Measurements from ENCODE around the gene KRTAP5-2. TPM values are rescaled to one million over a fixed set of nuclear protein-coding genes. Genes with fewer than 3 reads are reported as not detected.
"Not testable (repeated sequence)": the region's sequence is repeated elsewhere in the genome, so short reads cannot be mapped to it uniquely, and the experiment has no call there.

Gene KRTAP5-2
- total and polyA plus RNA-seq, 2 experiments from 2014 or later = not detected

- H2AFZ ChIP-seq = no peak overlapping the region
- WGBS, 2 experiments (ENCODE audit: low coverage in 1 of 2, low lambda C conversion rate in 2 of 2, missing lambda C conversion rate in 2 of 2) = 34 to 43% methylated on average over 10 of the region's 10 CpGs
- H3K36me3 ChIP-seq (ENCODE audit: low read depth) = no peaks in the 10 kb centered on the region
- H3K9ac ChIP-seq = no peak overlapping the region
- no peak overlapping the region for H3K4me3 ChIP-seq
- no peak overlapping the region for H3K27ac ChIP-seq
- H3K9me2 ChIP-seq (ENCODE audit: insufficient read depth) = no peaks in the 10 kb centered on the region
- no peak for DNase-seq
- H3K27me3 ChIP-seq (replicated peaks; ENCODE audit: insufficient read depth) = peaks cover 75% of the 10 kb centered on the region
- no peaks in the 10 kb centered on the region for H4K20me1 ChIP-seq (ENCODE audit: insufficient read depth)
- in situ Hi-C loops (cut with MboI) = no loop called here
- no peaks in the 10 kb centered on the region for H3K4me1 ChIP-seq (ENCODE audit: insufficient read depth)
- TF ChIP-seq EZH2phosphoT487 (IDR thresholded peaks at IDR 0.05; ENCODE audit: insufficient read depth, low read depth) = no peak
- TF ChIP-seq EZH2 (IDR thresholded peaks at IDR 0.05; ENCODE audit: insufficient read depth, poor library complexity, severe bottlenecking) = no peak
- H3K79me2 ChIP-seq (ENCODE audit: insufficient read depth) = no peaks in the 10 kb centered on the region
- H3K9me3 ChIP-seq (ENCODE audit: low read depth) = no peaks in the 10 kb centered on the region
- no peak overlapping the region for H3K4me2 ChIP-seq (ENCODE audit: unreplicated experiment)
- no peaks in the 10 kb centered on the region for H3F3A ChIP-seq (ENCODE audit: insufficient read depth)
These were observed 632 bp downstream of the KRTAP5-2 start for GRCh38 chr11:1597331-1597993.

GRCh38 chr11:1596576-1597121, 1.4 kb downstream of the KRTAP5-2 start:
- not testable (repeated sequence) for H3F3A ChIP-seq (ENCODE audit: insufficient read depth)
- 32 to 41% methylated on average over 19 of the region's 19 CpGs for WGBS, 2 experiments (ENCODE audit: low coverage in 1 of 2, low lambda C conversion rate in 2 of 2, missing lambda C conversion rate in 2 of 2)

DNA sequence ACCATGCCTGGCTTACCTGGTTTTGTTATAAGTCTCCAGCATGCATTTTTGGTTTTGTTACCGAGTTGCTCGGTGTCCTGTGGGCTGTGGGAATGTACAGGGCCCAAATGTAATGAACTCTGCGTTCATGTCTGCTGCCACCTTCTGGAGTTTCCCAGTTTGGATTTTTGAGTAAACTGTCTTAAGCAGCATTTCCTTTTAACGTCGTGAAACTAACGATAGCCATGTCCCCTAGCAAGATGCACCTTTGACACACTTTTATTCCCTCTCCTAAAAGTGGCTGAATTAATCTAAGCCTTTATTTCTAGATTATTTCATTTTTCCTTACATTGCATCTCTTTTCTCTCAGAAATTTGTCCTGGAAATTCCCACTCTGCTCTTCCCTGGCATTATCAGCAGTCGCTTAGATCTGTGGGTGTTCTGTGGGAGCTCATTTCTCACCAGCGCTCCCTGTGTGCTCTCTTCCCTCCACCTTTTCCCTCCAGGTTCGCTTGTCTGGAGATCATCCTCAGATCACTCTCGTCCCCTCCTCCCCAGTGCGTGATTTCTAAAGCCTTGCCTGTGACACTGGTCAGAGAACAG, 2.0 kb downstream of the KRTAP5-2 start:
- in situ Hi-C loops (cut with MboI); H3K4me1 ChIP-seq (ENCODE audit: insufficient read depth); H3K4me2 ChIP-seq (ENCODE audit: unreplicated experiment); H3F3A ChIP-seq (ENCODE audit: insufficient read depth); H3K9me3 ChIP-seq (ENCODE audit: low read depth); H3K79me2 ChIP-seq (ENCODE audit: insufficient read depth); H2AFZ ChIP-seq; H3K36me3 ChIP-seq (ENCODE audit: low read depth); H3K9ac ChIP-seq; H3K4me3 ChIP-seq; H4K20me1 ChIP-seq (ENCODE audit: insufficient read depth); H3K27ac ChIP-seq; H3K9me2 ChIP-seq (ENCODE audit: insufficient read depth); DNase-seq: not testable (repeated sequence)
- WGBS, 2 experiments (ENCODE audit: low coverage in 1 of 2, low lambda C conversion rate in 2 of 2, missing lambda C conversion rate in 2 of 2) = 32 to 39% methylated on average over 11 of the region's 11 CpGs
- peaks cover 73% of the 10 kb centered on the region for H3K27me3 ChIP-seq (replicated peaks; ENCODE audit: insufficient read depth)

More at GRCh38 chr11:1596576-1597121, 1.4 kb downstream of the KRTAP5-2 start:
- in situ Hi-C loops (cut with MboI); H3K36me3 ChIP-seq (ENCODE audit: low read depth); H3K4me1 ChIP-seq (ENCODE audit: insufficient read depth); H3K9me2 ChIP-seq (ENCODE audit: insufficient read depth); H3K9ac ChIP-seq; H3K9me3 ChIP-seq (ENCODE audit: low read depth); H3K4me3 ChIP-seq; H3K79me2 ChIP-seq (ENCODE audit: insufficient read depth); H2AFZ ChIP-seq; H4K20me1 ChIP-seq (ENCODE audit: insufficient read depth); H3K27ac ChIP-seq; DNase-seq; H3K4me2 ChIP-seq (ENCODE audit: unreplicated experiment): not testable (repeated sequence)
- peaks cover 75% of the 10 kb centered on the region for H3K27me3 ChIP-seq (replicated peaks; ENCODE audit: insufficient read depth)

DNA sequence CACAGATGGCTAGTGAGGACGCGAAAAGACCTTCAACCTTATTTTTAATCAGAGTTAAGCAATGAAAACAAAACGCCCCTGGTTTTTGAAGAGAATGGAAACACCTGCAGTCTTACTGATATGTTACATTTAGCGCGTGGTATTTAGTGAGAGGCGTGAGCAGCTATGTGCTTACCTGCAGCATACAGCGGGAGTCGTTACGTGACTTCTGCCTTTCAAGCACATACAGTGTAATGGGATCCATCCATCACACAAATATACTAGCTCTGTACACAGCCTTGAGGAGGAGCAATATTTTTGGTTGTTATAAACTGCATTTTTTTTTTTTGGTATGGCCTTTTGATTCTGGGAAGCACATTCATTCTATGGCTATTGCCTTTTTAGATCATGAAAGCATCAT, 5.5 kb downstream of the KRTAP5-2 start:
- DNase-seq = no peak
- 71 to 74% methylated on average over 9 of the region's 9 CpGs for WGBS, 2 experiments (ENCODE audit: low coverage in 1 of 2, low lambda C conversion rate in 2 of 2, missing lambda C conversion rate in 2 of 2)
- Histone ChIP-seq H2AFZ (no peak overlapping the region), H3K27me3 (replicated peaks; ENCODE audit: insufficient read depth) (peaks cover 69% of the 10 kb centered on the region), H3K4me1 (ENCODE audit: insufficient read depth) (no peaks in the 10 kb centered on the region), H3K27ac (no peak overlapping the region), H3K9ac (no peak overlapping the region), H3K4me2 (ENCODE audit: unreplicated experiment) (no peak overlapping the region), H3K9me3 (ENCODE audit: low read depth) (no peaks in the 10 kb centered on the region), H3F3A (ENCODE audit: insufficient read depth) (no peaks in the 10 kb centered on the region), H3K4me3 (no peak overlapping the region), H3K9me2 (ENCODE audit: insufficient read depth) (no peaks in the 10 kb centered on the region), H3K79me2 (ENCODE audit: insufficient read depth) (no peaks in the 10 kb centered on the region), H4K20me1 (ENCODE audit: insufficient read depth) (no peaks in the 10 kb centered on the region), H3K36me3 (ENCODE audit: low read depth) (no peaks in the 10 kb centered on the region)
- in situ Hi-C loops (cut with MboI) = no loop called here
- TF ChIP-seq EZH2phosphoT487 (IDR thresholded peaks at IDR 0.05; ENCODE audit: insufficient read depth, low read depth) (no peak), EZH2 (IDR thresholded peaks at IDR 0.05; ENCODE audit: insufficient read depth, poor library complexity, severe bottlenecking) (no peak)
